Measurements from ENCODE around the gene LARGE2.

DNA sequence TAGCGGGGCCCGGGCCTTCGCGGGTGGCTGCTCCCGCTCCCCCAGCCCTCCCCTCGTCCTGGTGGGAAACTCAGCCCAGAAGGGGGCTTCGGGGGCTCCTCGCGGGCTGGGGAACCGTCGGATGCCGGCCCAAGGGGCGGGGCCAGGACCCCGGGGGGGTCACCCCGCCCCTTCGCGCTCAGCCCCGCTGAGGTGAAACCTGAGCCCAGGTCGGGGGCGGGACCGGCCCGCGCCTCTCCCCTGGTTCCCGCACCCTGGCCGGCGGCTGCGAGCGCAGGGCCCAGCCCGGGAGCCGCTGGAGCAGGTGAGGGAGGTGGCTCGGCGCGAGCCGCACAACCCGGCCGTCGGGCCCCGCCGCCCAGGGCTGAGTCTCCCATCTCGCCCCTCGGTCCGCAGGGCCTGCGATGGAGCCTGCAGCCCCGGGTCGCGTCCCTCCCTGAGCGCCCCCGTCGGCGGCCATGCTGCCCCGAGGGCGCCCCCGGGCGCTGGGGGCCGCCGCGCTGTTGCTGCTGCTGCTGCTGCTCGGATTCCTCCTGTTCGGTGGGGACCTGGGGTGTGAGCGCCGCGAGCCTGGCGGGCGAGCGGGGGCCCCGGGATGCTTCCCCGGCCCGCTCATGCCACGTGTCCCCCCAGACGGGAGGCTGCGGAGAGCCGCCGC is at the start of gene LARGE2:
- TF ChIP-seq, protein P1, sequence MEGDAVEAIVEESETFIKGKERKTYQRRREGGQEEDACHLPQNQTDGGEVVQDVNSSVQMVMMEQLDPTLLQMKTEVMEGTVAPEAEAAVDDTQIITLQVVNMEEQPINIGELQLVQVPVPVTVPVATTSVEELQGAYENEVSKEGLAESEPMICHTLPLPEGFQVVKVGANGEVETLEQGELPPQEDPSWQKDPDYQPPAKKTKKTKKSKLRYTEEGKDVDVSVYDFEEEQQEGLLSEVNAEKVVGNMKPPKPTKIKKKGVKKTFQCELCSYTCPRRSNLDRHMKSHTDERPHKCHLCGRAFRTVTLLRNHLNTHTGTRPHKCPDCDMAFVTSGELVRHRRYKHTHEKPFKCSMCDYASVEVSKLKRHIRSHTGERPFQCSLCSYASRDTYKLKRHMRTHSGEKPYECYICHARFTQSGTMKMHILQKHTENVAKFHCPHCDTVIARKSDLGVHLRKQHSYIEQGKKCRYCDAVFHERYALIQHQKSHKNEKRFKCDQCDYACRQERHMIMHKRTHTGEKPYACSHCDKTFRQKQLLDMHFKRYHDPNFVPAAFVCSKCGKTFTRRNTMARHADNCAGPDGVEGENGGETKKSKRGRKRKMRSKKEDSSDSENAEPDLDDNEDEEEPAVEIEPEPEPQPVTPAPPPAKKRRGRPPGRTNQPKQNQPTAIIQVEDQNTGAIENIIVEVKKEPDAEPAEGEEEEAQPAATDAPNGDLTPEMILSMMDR (IDR thresholded peaks at IDR 0.05; ENCODE audit: borderline replicate concordance, extremely low read depth, low read length, poor library complexity, severe bottlenecking) = no peak
- no peak for TF ChIP-seq EZH2 (IDR thresholded peaks at IDR 0.05; ENCODE audit: borderline replicate concordance, low read depth, low read length, severe bottlenecking)

Data from DND-41 (cell line).